ENCODE results near the gene PPIL4.
"Not testable (repeated sequence)": the region's sequence is repeated elsewhere in the genome, so short reads cannot be mapped to it uniquely, and the experiment has no call there.

PPIL4 gene

GRCh38 chr6:149544646-149545257, 1.1 kb downstream of the PPIL4 start:
- in situ Hi-C loops (cut with HindIII; ENCODE audit: low pct_ligation_motif_present, low pct_unique_long_range_greater_than_20kb, low sequenced_read_pairs), result no loop called here
- DNase-seq, result peak; percentile 12

GRCh38 chr6:149541139-149541538, 4.7 kb downstream of the PPIL4 start:
- DNase-seq, result no peak
- in situ Hi-C loops (cut with HindIII; ENCODE audit: low pct_ligation_motif_present, low pct_unique_long_range_greater_than_20kb, low sequenced_read_pairs), result no loop called here

GRCh38 chr6:149534742-149535141, 11.1 kb downstream of the PPIL4 start:
- in situ Hi-C loops (cut with HindIII; ENCODE audit: low pct_ligation_motif_present, low pct_unique_long_range_greater_than_20kb, low sequenced_read_pairs), result no loop called here
- DNase-seq, result no peak

DNA sequence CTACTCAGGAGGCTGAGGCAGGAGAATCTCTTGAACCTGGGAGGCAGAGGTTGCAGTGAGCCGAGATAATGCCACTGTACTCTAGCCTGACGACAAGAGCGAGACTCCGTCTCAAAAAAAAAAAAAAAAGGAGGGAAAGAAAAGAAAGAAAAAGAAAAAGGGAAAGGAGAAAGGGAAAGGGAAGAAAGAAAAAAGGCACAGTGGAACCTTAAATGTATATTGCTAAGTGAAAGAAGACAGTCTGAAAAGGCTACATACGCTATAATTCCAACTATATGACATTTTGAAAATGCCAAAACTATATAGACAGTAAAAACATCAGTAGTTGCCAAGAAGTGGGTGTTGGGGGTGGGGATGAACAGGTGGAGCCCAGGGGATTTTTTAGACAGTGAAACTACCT, 16.2 kb downstream of the PPIL4 start:
- in situ Hi-C loops (cut with HindIII; ENCODE audit: low pct_ligation_motif_present, low pct_unique_long_range_greater_than_20kb, low sequenced_read_pairs), result no loop called here
- no peak for DNase-seq

- in situ Hi-C loops (cut with HindIII; ENCODE audit: low pct_ligation_motif_present, low pct_unique_long_range_greater_than_20kb, low sequenced_read_pairs), result no loop called here
- DNase-seq, result no peak
These were observed 30.3 kb downstream of the PPIL4 start for GRCh38 chr6:149515494-149515893.

GRCh38 chr6:149513915-149514314, 31.9 kb downstream of the PPIL4 start:
- no peak for DNase-seq
- in situ Hi-C loops (cut with HindIII; ENCODE audit: low pct_ligation_motif_present, low pct_unique_long_range_greater_than_20kb, low sequenced_read_pairs), result no loop called here

DNA sequence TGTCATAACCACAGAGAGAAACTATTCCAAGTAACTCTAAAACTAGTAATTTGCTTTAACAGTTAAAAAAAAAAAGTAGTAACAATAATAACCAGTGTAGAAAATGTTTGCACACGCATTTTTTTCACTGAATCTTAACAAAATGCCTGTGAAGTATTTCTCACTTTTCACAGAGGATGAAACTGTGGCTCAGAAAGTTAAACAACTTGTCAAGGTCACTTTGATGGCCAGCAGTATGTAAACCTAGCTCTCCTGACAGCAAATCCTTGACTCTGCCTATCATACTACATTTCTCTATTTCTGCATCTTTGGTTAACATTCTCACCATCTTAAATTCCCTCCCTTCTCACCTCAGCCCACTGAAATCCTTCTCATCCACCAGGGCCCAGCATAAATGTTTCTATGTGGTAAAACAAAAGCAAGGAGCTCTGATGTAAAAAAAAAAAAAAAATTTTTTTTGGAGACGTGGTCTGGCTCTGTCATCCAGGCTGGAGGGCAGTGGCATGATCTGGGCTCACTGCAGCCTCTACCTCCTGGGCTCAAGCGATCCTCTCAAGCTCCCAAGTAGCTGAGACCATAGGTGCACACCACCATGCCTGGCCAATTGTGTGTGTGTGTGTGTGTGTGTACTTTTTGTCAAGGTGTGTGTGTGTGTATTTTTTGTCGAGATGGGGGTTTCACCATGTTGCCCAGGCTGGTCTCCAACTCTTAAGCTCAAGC, 34.9 kb downstream of the PPIL4 start:
- DNase-seq, result no peak
- in situ Hi-C loops (cut with HindIII; ENCODE audit: low pct_ligation_motif_present, low pct_unique_long_range_greater_than_20kb, low sequenced_read_pairs), result no loop called here

GRCh38 chr6:149508485-149508884, 37.4 kb downstream of the PPIL4 start:
- in situ Hi-C loops (cut with HindIII; ENCODE audit: low pct_ligation_motif_present, low pct_unique_long_range_greater_than_20kb, low sequenced_read_pairs), result no loop called here
- no peak for DNase-seq

- in situ Hi-C loops (cut with HindIII; ENCODE audit: low pct_ligation_motif_present, low pct_unique_long_range_greater_than_20kb, low sequenced_read_pairs), result no loop called here
- no peak for DNase-seq
These were observed 42.0 kb downstream of the PPIL4 start for GRCh38 chr6:149503872-149504271.

GRCh38 chr6:149503276-149503675, 42.6 kb downstream of the PPIL4 start:
- in situ Hi-C loops (cut with HindIII; ENCODE audit: low pct_ligation_motif_present, low pct_unique_long_range_greater_than_20kb, low sequenced_read_pairs), result no loop called here
- DNase-seq, result no peak

GRCh38 chr6:149501768-149502167, 44.1 kb downstream of the PPIL4 start:
- no peak for DNase-seq
- in situ Hi-C loops (cut with HindIII; ENCODE audit: low pct_ligation_motif_present, low pct_unique_long_range_greater_than_20kb, low sequenced_read_pairs), result no loop called here

GRCh38 chr6:149501201-149501600, 44.6 kb downstream of the PPIL4 start:
- DNase-seq, result no peak
- in situ Hi-C loops (cut with HindIII; ENCODE audit: low pct_ligation_motif_present, low pct_unique_long_range_greater_than_20kb, low sequenced_read_pairs), result no loop called here

- no peak for DNase-seq
- in situ Hi-C loops (cut with HindIII; ENCODE audit: low pct_ligation_motif_present, low pct_unique_long_range_greater_than_20kb, low sequenced_read_pairs), result no loop called here
These were observed 45.7 kb downstream of the PPIL4 start for GRCh38 chr6:149500096-149500495.

DNA sequence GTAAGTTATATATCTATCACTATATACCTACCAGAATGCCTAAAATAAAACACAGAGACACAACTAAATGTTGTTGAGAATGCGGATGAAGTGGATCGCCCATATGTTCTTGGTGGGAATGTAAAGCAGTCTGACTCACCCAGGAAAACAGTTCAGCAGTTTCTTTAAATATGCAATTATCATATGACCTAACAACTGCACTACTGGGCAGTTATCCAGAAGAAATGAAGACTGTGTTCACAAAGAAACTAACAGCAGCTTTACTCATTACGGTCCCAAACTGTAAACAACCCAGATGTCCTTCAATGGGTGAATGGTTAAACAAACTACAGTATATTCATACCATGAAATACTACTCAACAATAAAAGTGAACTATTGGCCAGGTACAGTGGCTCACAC, 46.8 kb downstream of the PPIL4 start:
- no peak for DNase-seq
- in situ Hi-C loops (cut with HindIII; ENCODE audit: low pct_ligation_motif_present, low pct_unique_long_range_greater_than_20kb, low sequenced_read_pairs), result no loop called here

DNA sequence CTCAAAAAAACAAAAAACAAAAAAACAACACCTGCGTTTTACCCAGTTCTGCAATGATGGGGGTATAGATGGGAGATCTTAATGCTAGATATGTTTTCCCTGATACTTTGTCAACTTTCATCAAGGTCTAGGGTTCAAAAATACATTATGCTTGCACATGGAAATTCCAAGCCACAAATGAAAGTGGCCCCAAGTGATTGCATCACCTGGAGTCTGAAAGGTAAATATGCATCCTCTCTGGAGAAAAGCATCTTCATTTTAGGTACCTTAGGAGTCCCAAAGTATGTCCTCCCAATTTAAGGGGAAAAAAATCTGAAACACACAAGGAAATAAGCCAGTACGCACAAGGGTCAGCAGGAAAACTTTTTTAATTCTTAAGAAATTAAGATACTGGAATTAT, 48.5 kb downstream of the PPIL4 start:
- in situ Hi-C loops (cut with HindIII; ENCODE audit: low pct_ligation_motif_present, low pct_unique_long_range_greater_than_20kb, low sequenced_read_pairs), result no loop called here
- no peak for DNase-seq

DNA sequence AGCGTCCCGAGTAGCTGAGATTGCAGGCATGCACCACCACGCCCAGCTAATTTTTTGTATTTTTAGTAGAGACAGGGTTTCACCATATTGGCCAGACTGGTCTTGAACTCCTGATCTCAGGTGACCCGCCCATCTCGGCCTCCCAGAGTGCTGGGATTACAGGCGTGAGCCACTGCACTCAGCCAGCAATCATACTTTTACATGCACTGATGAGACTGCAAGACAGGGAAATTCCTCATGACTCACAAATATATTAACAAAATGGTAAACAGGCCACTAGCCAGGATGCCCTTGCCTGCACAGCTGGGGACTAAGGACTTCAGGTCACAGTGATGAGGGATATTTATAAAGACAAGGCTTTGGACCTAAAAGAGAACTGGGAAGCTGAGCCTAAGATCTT, 49.2 kb downstream of the PPIL4 start:
- peak; percentile 60 for DNase-seq
- in situ Hi-C loops (cut with HindIII; ENCODE audit: low pct_ligation_motif_present, low pct_unique_long_range_greater_than_20kb, low sequenced_read_pairs), result not testable (repeated sequence)

GRCh38 chr6:149495349-149496016, 50.4 kb downstream of the PPIL4 start:
- DNase-seq; in situ Hi-C loops (cut with HindIII; ENCODE audit: low pct_ligation_motif_present, low pct_unique_long_range_greater_than_20kb, low sequenced_read_pairs): not testable (repeated sequence)

GRCh38 chr6:149494810-149495209, 51.0 kb downstream of the PPIL4 start:
- in situ Hi-C loops (cut with HindIII; ENCODE audit: low pct_ligation_motif_present, low pct_unique_long_range_greater_than_20kb, low sequenced_read_pairs); DNase-seq: not testable (repeated sequence)

DNA sequence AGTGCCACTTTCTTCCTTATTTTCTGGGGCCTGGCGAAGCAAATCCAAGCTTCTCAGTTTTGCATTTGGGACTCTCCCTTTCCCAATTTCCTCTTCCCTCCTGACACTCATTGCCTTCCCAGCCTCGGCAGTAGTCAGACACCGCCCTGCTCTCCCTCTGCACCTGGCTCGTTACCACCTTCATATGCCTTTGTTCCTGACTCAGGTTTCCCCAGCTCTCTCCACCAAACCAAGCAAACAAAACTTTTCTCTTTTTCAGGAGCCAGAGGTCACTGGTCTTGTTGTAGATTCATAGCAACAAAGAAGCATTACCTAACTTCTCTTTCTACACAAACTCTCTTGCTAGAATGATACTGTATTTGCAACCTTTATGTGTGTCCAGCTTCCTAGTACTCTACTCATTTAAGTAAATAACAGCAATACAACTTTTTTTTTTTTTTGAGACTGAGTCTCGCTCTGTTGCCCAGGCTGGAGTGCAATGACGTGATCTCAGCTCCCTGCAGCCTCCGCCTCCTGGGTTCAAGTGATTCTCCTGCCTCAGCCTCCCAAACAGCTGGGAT, 52.0 kb downstream of the PPIL4 start:
- in situ Hi-C loops (cut with HindIII; ENCODE audit: low pct_ligation_motif_present, low pct_unique_long_range_greater_than_20kb, low sequenced_read_pairs), result no loop called here
- DNase-seq, result no peak
